Parathyroid adenoma (tissue), 2 donors: ENCODE results near the gene RAB34.

Experiments
- H2AFZ ChIP-seq: fragments of 300-600 bp; sonication (generic); one replicate; pipeline ENCODE4 v1.7.0; 2017; ENCODE audit warnings: antibody characterized with exemption, mild to moderate bottlenecking
- H3K27ac ChIP-seq: fragments of 300-600 bp; sonication (generic); one replicate; pipeline ENCODE4 v1.7.0; 2017
- H3K27me3 ChIP-seq: fragments of 300-600 bp; sonication (generic); one replicate; pipeline ENCODE4 v1.7.0; 2017; ENCODE audit warnings: low read length; ENCODE audit not compliant: control insufficient read depth, insufficient read depth
- H3K36me3 ChIP-seq: fragments of 300-600 bp; sonication (generic); one replicate; pipeline ENCODE4 v1.7.0; 2017; ENCODE audit warnings: low read length; ENCODE audit not compliant: control insufficient read depth, insufficient read depth
- H3K4me1 ChIP-seq: fragments of 300-600 bp; sonication (generic); one replicate; pipeline ENCODE4 v1.7.0; 2017; ENCODE audit warnings: control low read depth
- H3K4me2 ChIP-seq: fragments of 300-600 bp; sonication (generic); one replicate; pipeline ENCODE4 v1.7.0; 2017; ENCODE audit warnings: low read length
- H3K4me3 ChIP-seq: fragments of 300-600 bp; sonication (generic); one replicate; pipeline ENCODE4 v1.7.0; 2017; ENCODE audit warnings: low read depth, low read length
- H3K79me2 ChIP-seq: fragments of 300-600 bp; sonication (generic); one replicate; pipeline ENCODE4 v1.7.0; 2017; ENCODE audit warnings: control low read depth
- H3K9ac ChIP-seq: fragments of 300-600 bp; sonication (generic); one replicate; pipeline ENCODE4 v1.7.0; 2017; ENCODE audit warnings: mild to moderate bottlenecking
- H3K9me3 ChIP-seq: fragments of 300-600 bp; sonication (generic); one replicate; pipeline ENCODE4 v1.7.0; 2017; ENCODE audit warnings: low read length; ENCODE audit not compliant: control insufficient read depth
- CTCF ChIP-seq: fragments of 300-600 bp; sonication (generic); IDR thresholded peaks from one replicate; pipeline ENCODE4 v1.7.0; 2017; ENCODE audit warnings: antibody characterized with exemption, mild to moderate bottlenecking
- donor health status: primary hyperparathyroidism.

Gene RAB34

GRCh38 chr17:28686296-28686695 is 31.4 kb downstream of the RAB34 start:
- Histone ChIP-seq H3K9me3 (no peaks in the 10 kb centered on the region), H3K4me1 (no peaks in the 10 kb centered on the region), H3K4me3 (no peak overlapping the region), H3K79me2 (peaks cover 3% of the 10 kb centered on the region), H2AFZ (no peak overlapping the region), H3K9ac (no peak overlapping the region), H3K27ac (no peak overlapping the region), H3K4me2 (no peak overlapping the region), H3K27me3 (no peaks in the 10 kb centered on the region), H3K36me3 (no peaks in the 10 kb centered on the region)
- no peak for TF ChIP-seq CTCF

GRCh38 chr17:28685366-28685765 is 32.3 kb downstream of the RAB34 start:
- no peak overlapping the region for H2AFZ ChIP-seq
- H3K27me3 ChIP-seq = no peaks in the 10 kb centered on the region
- no peak overlapping the region for H3K27ac ChIP-seq
- H3K4me1 ChIP-seq = no peaks in the 10 kb centered on the region
- no peak overlapping the region for H3K4me3 ChIP-seq
- no peak overlapping the region for H3K9ac ChIP-seq
- no peaks in the 10 kb centered on the region for H3K9me3 ChIP-seq
- TF ChIP-seq CTCF = no peak
- H3K36me3 ChIP-seq = no peaks in the 10 kb centered on the region
- H3K4me2 ChIP-seq = no peak overlapping the region
- peaks cover 3% of the 10 kb centered on the region for H3K79me2 ChIP-seq

- no peaks in the 10 kb centered on the region for H3K9me3 ChIP-seq
- peak; percentile 64 for TF ChIP-seq CTCF
- H3K27ac ChIP-seq = peak overlapping the region; percentile 12
- H3K4me2 ChIP-seq = no peak overlapping the region
- peaks cover 2% of the 10 kb centered on the region for H3K79me2 ChIP-seq
- H3K36me3 ChIP-seq = no peaks in the 10 kb centered on the region
- no peaks in the 10 kb centered on the region for H3K27me3 ChIP-seq
- H3K9ac ChIP-seq = no peak overlapping the region
- no peaks in the 10 kb centered on the region for H3K4me1 ChIP-seq
- H3K4me3 ChIP-seq = no peak overlapping the region
- no peak overlapping the region for H2AFZ ChIP-seq
Measured at GRCh38 chr17:28684963-28685362, 32.7 kb downstream of the RAB34 start.

DNA sequence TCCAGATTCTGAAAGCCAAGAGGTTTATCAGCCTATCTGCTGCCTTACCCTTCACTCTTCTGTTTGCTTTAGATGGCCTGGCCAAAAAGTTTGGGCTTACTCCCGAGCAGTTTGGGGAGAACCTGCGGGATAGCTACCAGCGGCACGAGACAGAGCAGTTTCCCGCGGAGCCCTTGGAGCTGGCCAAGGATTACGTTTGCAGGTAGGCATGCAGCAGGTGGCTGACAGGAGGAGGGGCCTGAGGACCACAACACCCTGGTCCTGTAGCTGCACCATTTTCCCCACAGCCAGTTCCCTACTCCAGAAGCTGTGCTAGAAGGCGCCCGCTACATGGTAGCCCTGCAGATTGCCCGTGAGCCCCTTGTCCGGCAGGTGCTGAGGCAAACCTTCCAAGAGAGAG is 35.0 kb downstream of the RAB34 start:
- Histone ChIP-seq H3K79me2 (no peaks in the 10 kb centered on the region), H3K27ac (no peak overlapping the region), H3K4me2 (no peak overlapping the region), H3K9ac (no peak overlapping the region), H3K9me3 (no peaks in the 10 kb centered on the region), H3K4me3 (no peak overlapping the region), H3K36me3 (no peaks in the 10 kb centered on the region), H3K27me3 (no peaks in the 10 kb centered on the region), H3K4me1 (peaks cover 13% of the 10 kb centered on the region), H2AFZ (no peak overlapping the region)
- no peak for TF ChIP-seq CTCF

- H3K36me3 ChIP-seq = no peaks in the 10 kb centered on the region
Measured at GRCh38 chr17:28675980-28676379, 41.7 kb downstream of the RAB34 start.

More at GRCh38 chr17:28675980-28676379, 41.7 kb downstream of the RAB34 start:
- peaks cover 13% of the 10 kb centered on the region for H3K4me1 ChIP-seq
- peak; percentile 36 for TF ChIP-seq CTCF
- H3K9me3 ChIP-seq = no peaks in the 10 kb centered on the region
- H3K27ac ChIP-seq = no peak overlapping the region
- no peak overlapping the region for H2AFZ ChIP-seq
- H3K27me3 ChIP-seq = no peaks in the 10 kb centered on the region
- H3K9ac ChIP-seq = no peak overlapping the region
- no peak overlapping the region for H3K4me3 ChIP-seq
- H3K79me2 ChIP-seq = no peaks in the 10 kb centered on the region
- no peak overlapping the region for H3K4me2 ChIP-seq
